NCI-H446 (cell line): ENCODE results near the gene ZCCHC12.
A peak's percentile ranks its signal among the peaks of the same experiment; 100 is the strongest.
"Not testable (repeated sequence)": the region's sequence is repeated elsewhere in the genome, so short reads cannot be mapped to it uniquely, and the experiment has no call there.

Source experiments
- DNase-seq, 2 experiments: peaks; one replicate each; lab custom pipeline; 2025; lab: John Stamatoyannopoulos, UW

The ZCCHC12 gene

GRCh38 chrX:118823263-118824172 lies at the start of gene ZCCHC12:
ZCCHC12 (plus strand) TSS chrX:118823824; CDS start chrX:118825245, 1,421 bp downstream.
- DNase-seq = peak in 1 of 2 experiments; percentile 13

GRCh38 chrX:118779581-118779980 lies 44.0 kb upstream of the ZCCHC12 start:
- DNase-seq = no peak

- no peak for DNase-seq
Measured at GRCh38 chrX:118780509-118780908, 43.1 kb upstream of the ZCCHC12 start.

GRCh38 chrX:118780911-118781310 lies 42.7 kb upstream of the ZCCHC12 start:
- DNase-seq = no peak

- no peak for DNase-seq
Measured at GRCh38 chrX:118795528-118796280, 27.9 kb upstream of the ZCCHC12 start.

GRCh38 chrX:118802857-118803256 lies 20.8 kb upstream of the ZCCHC12 start:
- DNase-seq = no peak

GRCh38 chrX:118807151-118808017 lies 16.2 kb upstream of the ZCCHC12 start:
- DNase-seq = peak; percentile 23 to 29

GRCh38 chrX:118817257-118817656 lies 6.4 kb upstream of the ZCCHC12 start:
- not testable (repeated sequence) for DNase-seq

- DNase-seq = no peak
Measured at GRCh38 chrX:118824173-118824730, 628 bp downstream of the ZCCHC12 start.

- DNase-seq = no peak
Measured at GRCh38 chrX:118825227-118825626, 1.6 kb downstream of the ZCCHC12 start.

- DNase-seq = peak in 1 of 2 experiments; percentile 4
Measured at GRCh38 chrX:118839334-118839958, 15.8 kb downstream of the ZCCHC12 start.

GRCh38 chrX:118847676-118848075 lies 24.1 kb downstream of the ZCCHC12 start:
- DNase-seq = peak in 1 of 2 experiments; percentile 51

- no peak for DNase-seq
Measured at GRCh38 chrX:118853596-118853995, 30.0 kb downstream of the ZCCHC12 start.

GRCh38 chrX:118855681-118856310 lies 32.2 kb downstream of the ZCCHC12 start:
- no peak for DNase-seq

- no peak for DNase-seq
Measured at GRCh38 chrX:118857006-118857405, 33.4 kb downstream of the ZCCHC12 start.

GRCh38 chrX:118861338-118861737 lies 37.7 kb downstream of the ZCCHC12 start:
- DNase-seq = no peak

GRCh38 chrX:118862091-118862490 lies 38.5 kb downstream of the ZCCHC12 start:
- no peak for DNase-seq

GRCh38 chrX:118862979-118863378 lies 39.4 kb downstream of the ZCCHC12 start:
- DNase-seq = no peak

- no peak for DNase-seq
Measured at GRCh38 chrX:118864063-118864635, 40.5 kb downstream of the ZCCHC12 start.

GRCh38 chrX:118865231-118865630 lies 41.6 kb downstream of the ZCCHC12 start:
- DNase-seq = no peak
